OCI-LY3 (cell line): Measurements from ENCODE around the gene ACTG2.

ENCODE experiments used
- H2AFZ ChIP-seq: fragments of 200-600, 300-600 bp; shearing (Covaris generic); 2 replicates; pipeline ENCODE4 v1.6.0; 2014; ENCODE audit warnings: antibody characterized with exemption, low read depth, low read length
- H3K27ac ChIP-seq: fragments of 200-600, 300-600 bp; sonication (generic); 2 replicates; pipeline ENCODE4 v1.5.1; 2014; ENCODE audit warnings: mild to moderate bottlenecking, low read length, moderate library complexity, mixed read lengths
- H3K27me3 ChIP-seq: fragments of 200-600, 300-600 bp; sonication (generic); 2 replicates; pipeline ENCODE4 v1.6.1; 2014; ENCODE audit warnings: low read depth, low read length, mixed read lengths
- H3K36me3 ChIP-seq: fragments of 200-600, 300-600 bp; sonication (generic); replicated peaks from 2 replicates; pipeline ENCODE3; 2014; ENCODE audit warnings: low read depth, low read length, mixed read lengths
- H3K4me1 ChIP-seq: fragments of 300-600, 200-600 bp; sonication (generic); 2 replicates; pipeline ENCODE4 v1.6.1; 2014; ENCODE audit warnings: low read length, mixed read lengths
- H3K4me2 ChIP-seq: fragments of 200-600, 300-600 bp; sonication (generic); 2 replicates; pipeline ENCODE4 v1.6.1; 2014; ENCODE audit warnings: low read length, mixed read lengths
- H3K4me3 ChIP-seq: fragments of 300-600, 200-600 bp; sonication (generic); 2 replicates; pipeline ENCODE4 v1.5.1; 2014; ENCODE audit warnings: antibody characterized with exemption, mild to moderate bottlenecking, low read length, moderate library complexity
- H3K79me2 ChIP-seq: fragments of 300-600, 200-600 bp; shearing (Covaris generic); 2 replicates; pipeline ENCODE4 v1.6.1; 2014; ENCODE audit warnings: mild to moderate bottlenecking, low read length, mixed read lengths
- H3K9ac ChIP-seq: fragments of 300-600, 200-600 bp; shearing (Covaris generic); 2 replicates; pipeline ENCODE4 v1.6.0; 2014; ENCODE audit warnings: mild to moderate bottlenecking, low read length, moderate library complexity
- H3K9me3 ChIP-seq: fragments of 200-600, 300-600 bp; shearing (Covaris generic); 2 replicates; pipeline ENCODE4 v1.6.1; 2014; ENCODE audit warnings: low read length, mixed read lengths; ENCODE audit not compliant: insufficient read depth
- H4K20me1 ChIP-seq: fragments of 200-600, 300-600 bp; sonication (generic); 2 replicates; pipeline ENCODE4 v1.6.1; 2016; ENCODE audit warnings: low read length, mixed read lengths; ENCODE audit not compliant: insufficient read depth
- CTCF ChIP-seq: fragments of 200-600, 300-600 bp; sonication (generic); IDR thresholded peaks from 2 replicates; pipeline ENCODE4 v1.5.1; 2014; ENCODE audit warnings: antibody characterized with exemption, low read length, low read depth
- EZH2phosphoT487 ChIP-seq: fragments of 200-600 bp; shearing (Covaris generic); IDR thresholded peaks from 2 replicates; pipeline ENCODE4 v1.6.1; 2018; ENCODE audit warnings: antibody characterized with exemption, mixed run types, low read depth

The ACTG2 gene

GRCh38 chr2:73896362-73897239, 3.8 kb downstream of the ACTG2 start:
- Histone ChIP-seq H3K4me1 (peaks cover 30% of the 10 kb centered on the region), H4K20me1 (peaks cover 55% of the 10 kb centered on the region), H3K4me3 (no peak overlapping the region), H3K9me3 (no peaks in the 10 kb centered on the region), H3K27me3 (no peaks in the 10 kb centered on the region), H3K27ac (no peak overlapping the region), H3K4me2 (no peak overlapping the region), H3K36me3 (peaks cover 16% of the 10 kb centered on the region), H3K9ac (no peak overlapping the region), H3K79me2 (peaks cover 45% of the 10 kb centered on the region), H2AFZ (no peak overlapping the region)
- TF ChIP-seq EZH2phosphoT487 (no peak), CTCF (no peak)

GRCh38 chr2:73897240-73897583, 4.4 kb downstream of the ACTG2 start:
- Histone ChIP-seq H3K36me3 (peaks cover 18% of the 10 kb centered on the region), H3K27me3 (no peaks in the 10 kb centered on the region), H3K4me1 (peaks cover 24% of the 10 kb centered on the region), H3K79me2 (peaks cover 45% of the 10 kb centered on the region), H4K20me1 (peaks cover 55% of the 10 kb centered on the region), H3K9me3 (no peaks in the 10 kb centered on the region), H3K4me2 (no peak overlapping the region), H3K4me3 (no peak overlapping the region), H3K9ac (no peak overlapping the region), H3K27ac (no peak overlapping the region), H2AFZ (no peak overlapping the region)
- no peak for TF ChIP-seq EZH2phosphoT487
- TF ChIP-seq CTCF = no peak

GRCh38 chr2:73897934-73898333, 5.1 kb downstream of the ACTG2 start:
- H3K79me2 ChIP-seq = peaks cover 45% of the 10 kb centered on the region
- H3K4me3 ChIP-seq = no peak overlapping the region
- H3K36me3 ChIP-seq = peaks cover 25% of the 10 kb centered on the region
- H2AFZ ChIP-seq = no peak overlapping the region
- TF ChIP-seq EZH2phosphoT487 (no peak), CTCF (no peak)
- no peak overlapping the region for H3K9ac ChIP-seq
- H3K4me1 ChIP-seq = peaks cover 18% of the 10 kb centered on the region
- H3K27me3 ChIP-seq = no peaks in the 10 kb centered on the region
- no peak overlapping the region for H3K4me2 ChIP-seq
- no peak overlapping the region for H3K27ac ChIP-seq
- H3K9me3 ChIP-seq = no peaks in the 10 kb centered on the region
- peaks cover 55% of the 10 kb centered on the region for H4K20me1 ChIP-seq

- H3K27me3 ChIP-seq = no peaks in the 10 kb centered on the region
- no peak overlapping the region for H2AFZ ChIP-seq
- no peak overlapping the region for H3K4me3 ChIP-seq
- TF ChIP-seq CTCF = no peak
- no peak for TF ChIP-seq EZH2phosphoT487
- no peak overlapping the region for H3K27ac ChIP-seq
- H3K79me2 ChIP-seq = peaks cover 26% of the 10 kb centered on the region
- peaks cover 23% of the 10 kb centered on the region for H3K36me3 ChIP-seq
- H3K4me2 ChIP-seq = no peak overlapping the region
- no peaks in the 10 kb centered on the region; the same call in 1 of the 2 replicates for H3K4me1 ChIP-seq
- H4K20me1 ChIP-seq = peaks cover 48% of the 10 kb centered on the region
- H3K9me3 ChIP-seq = no peaks in the 10 kb centered on the region
- no peak overlapping the region for H3K9ac ChIP-seq
These were observed 7.1 kb downstream of the ACTG2 start for GRCh38 chr2:73899801-73900336.
